ENCODE results near the gene WDR27.

- TF ChIP-seq POLR2A (IDR thresholded peaks at IDR 0.05) (no peak), CTCF (IDR thresholded peaks at IDR 0.05) (no peak), POLR2AphosphoS5 (IDR thresholded peaks at IDR 0.05) (no peak)
Measured at GRCh38 chr6:169652896-169653295, 48.9 kb downstream of the WDR27 start.

Data from prostate gland (tissue), 2 donors.